ENCODE data around the gene ITSN1. TPM values are rescaled to one million over a fixed set of nuclear protein-coding genes. Genes with fewer than 3 reads are reported as not detected.

ITSN1 gene
- total and polyA plus RNA-seq, 2 of the 13 experiments (the other 11 are each of a cell fraction or from before 2014, with no cell fraction given) = 26.1 to 33.8 TPM

GRCh38 chr21:33828577-33828976 lies 186.3 kb downstream of the ITSN1 start (continued):
- TF ChIP-seq KIAA2018 (CRISPR knock-in tag; IDR thresholded peaks at IDR 0.05; ENCODE audit: borderline replicate concordance) (no peak), AGO2 (optimal IDR thresholded peaks at IDR 0.05; ENCODE audit: low read depth, low read length) (no peak), FOSL1 (CRISPR knock-in tag; IDR thresholded peaks at IDR 0.05; ENCODE audit: borderline replicate concordance) (no peak), ZBTB44 (CRISPR knock-in tag; IDR thresholded peaks at IDR 0.05) (no peak), ZNF317 (CRISPR knock-in tag; IDR thresholded peaks at IDR 0.05) (no peak), POGK (CRISPR knock-in tag; conservative IDR thresholded peaks at IDR 0.05) (no peak), CREB3 (CRISPR knock-in tag; IDR thresholded peaks at IDR 0.05) (no peak), TAF15 (IDR thresholded peaks at IDR 0.05; ENCODE audit: low read depth, low read length, poor library complexity, severe bottlenecking) (no peak)
